Cardiac muscle cell (in vitro differentiated cells and primary cell): Measurements from ENCODE around the gene SWI5. TPM values are rescaled to one million over a fixed set of nuclear protein-coding genes. Genes with fewer than 3 reads are reported as not detected.
A peak's percentile ranks its signal among the peaks of the same experiment; 100 is the strongest.

Experiments used
- DNase-seq, 2 donors: peaks; one replicate each; pipeline versions ENCODE4 v3.0.0 to v3.0.0-alpha.2; 2010 to 2017; ENCODE audit warnings: low read depth in 1 of 2, low spot score in 1 of 2
- H3K27ac ChIP-seq: fragments of 200-600 bp; sonication (generic); 2 replicates; pipeline ENCODE4 v1.5.1; 2016
- H3K27me3 ChIP-seq: fragments of 200-600 bp; sonication (generic); 2 replicates; pipeline ENCODE4 v1.6.0; 2016; ENCODE audit warnings: control low read depth
- H3K36me3 ChIP-seq: fragments of 200-600 bp; sonication (generic); 2 replicates; pipeline ENCODE4 v1.5.1; 2016; ENCODE audit warnings: control low read depth
- H3K4me1 ChIP-seq: fragments of 200-600 bp; sonication (generic); 2 replicates; pipeline ENCODE4 v1.8.1; 2017; ENCODE audit warnings: low read depth, mild to moderate bottlenecking, mixed run types
- H3K4me3 ChIP-seq: fragments of 200-600 bp; sonication (generic); 2 replicates; pipeline ENCODE4 v1.5.1; 2016; ENCODE audit warnings: mild to moderate bottlenecking
- H3K9me3 ChIP-seq: fragments of 200-600 bp; sonication (generic); 2 replicates; pipeline ENCODE4 v1.5.1; 2017; ENCODE audit warnings: low read depth, mild to moderate bottlenecking, control low read depth
- CTCF ChIP-seq: IDR thresholded peaks from 2 replicates; pipeline ENCODE4 v1.5.1; 2012; ENCODE audit warnings: low read depth, mild to moderate bottlenecking, low read length
- polyA plus RNA-seq: library from polyadenylated mRNA; unstranded; fragments of >200 nt; fragmentation: Nextera tagmentation; extraction: Ambion mirVana; gene quantifications from 2 replicates; pipeline ENCODE4 v1.2.1, GENCODE V29; 2016
- total RNA-seq: library from RNA; depleted of rRNA; stranded (reverse); fragments of >200 nt; gene quantifications from 2 replicates; pipeline ENCODE4 v1.2.3, GENCODE V29; 2016

SWI5 gene
- total and polyA plus RNA-seq, 2 experiments from 2014 or later, result 37.7 to 82.6 TPM

GRCh38 chr9:128233817-128234406, 42.2 kb upstream of the SWI5 start:
- Histone ChIP-seq H3K27me3 (no peaks in the 10 kb centered on the region), H3K27ac (no peak overlapping the region), H3K4me3 (no peak overlapping the region), H3K9me3 (no peaks in the 10 kb centered on the region), H3K36me3 (no peaks in the 10 kb centered on the region), H3K4me1 (no peaks in the 10 kb centered on the region)
- no peak for DNase-seq
- TF ChIP-seq CTCF, result no peak

GRCh38 chr9:128242124-128242523, 34.0 kb upstream of the SWI5 start:
- no peaks in the 10 kb centered on the region for H3K9me3 ChIP-seq
- no peak for DNase-seq
- H3K36me3 ChIP-seq, result no peaks in the 10 kb centered on the region
- no peak overlapping the region for H3K4me3 ChIP-seq
- no peak overlapping the region for H3K27ac ChIP-seq
- no peaks in the 10 kb centered on the region for H3K4me1 ChIP-seq
- no peaks in the 10 kb centered on the region for H3K27me3 ChIP-seq
- TF ChIP-seq CTCF, result no peak

GRCh38 chr9:128242828-128243214, 33.3 kb upstream of the SWI5 start:
- Histone ChIP-seq H3K27me3 (no peaks in the 10 kb centered on the region), H3K27ac (no peak overlapping the region), H3K9me3 (no peaks in the 10 kb centered on the region), H3K4me3 (no peak overlapping the region), H3K4me1 (no peaks in the 10 kb centered on the region), H3K36me3 (no peaks in the 10 kb centered on the region)
- no peak for TF ChIP-seq CTCF
- no peak for DNase-seq

- Histone ChIP-seq H3K4me3 (no peak overlapping the region), H3K27me3 (no peaks in the 10 kb centered on the region), H3K9me3 (no peaks in the 10 kb centered on the region), H3K27ac (no peak overlapping the region), H3K4me1 (no peaks in the 10 kb centered on the region), H3K36me3 (no peaks in the 10 kb centered on the region)
- TF ChIP-seq CTCF, result no peak
- DNase-seq, result peak in 1 of 2 donors; percentile 39
These were observed 32.7 kb upstream of the SWI5 start for GRCh38 chr9:128243215-128244018.

- no peak for TF ChIP-seq CTCF
- Histone ChIP-seq H3K36me3 (no peaks in the 10 kb centered on the region), H3K4me1 (no peaks in the 10 kb centered on the region), H3K4me3 (no peak overlapping the region), H3K27ac (no peak overlapping the region), H3K9me3 (no peaks in the 10 kb centered on the region), H3K27me3 (no peaks in the 10 kb centered on the region)
- no peak for DNase-seq
These were observed 31.8 kb upstream of the SWI5 start for GRCh38 chr9:128244091-128244836.
